ENCODE data around the gene SLC9C1. TPM values are rescaled to one million over a fixed set of nuclear protein-coding genes. Genes with fewer than 3 reads are reported as not detected.

SLC9C1 gene
- total RNA-seq, 2 donors from 2014 or later, result not detected

DNA sequence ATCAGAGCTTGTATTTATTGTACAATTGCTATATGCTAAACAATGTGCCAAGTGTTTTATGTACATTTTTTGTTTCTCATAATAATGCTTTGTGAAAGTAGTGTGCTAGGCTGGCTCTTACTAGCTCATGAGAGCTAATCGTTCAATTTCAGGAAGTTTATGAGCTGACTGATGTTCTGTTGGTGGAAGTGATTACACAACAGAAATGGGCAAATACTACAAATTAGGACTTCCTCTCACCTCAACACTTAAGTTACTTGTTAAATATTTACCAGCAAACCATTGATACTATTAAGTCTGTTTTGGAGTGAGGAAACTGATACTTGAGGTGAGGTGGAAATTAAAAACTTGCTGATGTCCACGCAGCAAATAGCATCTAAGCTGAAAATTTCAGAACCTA, 32.3 kb downstream of the SLC9C1 start:
- Histone ChIP-seq H3K27ac (no peak overlapping the region), H3K4me1 (ENCODE audit: control insufficient read depth in 1 of 2, low read depth in 2 of 2) (no peaks in the 10 kb centered on the region), H3K36me3 (no peaks in the 10 kb centered on the region), H3K4me3 (no peak overlapping the region), H3K9me3 (no peaks in the 10 kb centered on the region), H3K27me3 (replicated peaks; ENCODE audit: insufficient read depth) (no peaks in the 10 kb centered on the region)
- DNase-seq (ENCODE audit: low spot score), result no peak
- TF ChIP-seq, protein P1, sequence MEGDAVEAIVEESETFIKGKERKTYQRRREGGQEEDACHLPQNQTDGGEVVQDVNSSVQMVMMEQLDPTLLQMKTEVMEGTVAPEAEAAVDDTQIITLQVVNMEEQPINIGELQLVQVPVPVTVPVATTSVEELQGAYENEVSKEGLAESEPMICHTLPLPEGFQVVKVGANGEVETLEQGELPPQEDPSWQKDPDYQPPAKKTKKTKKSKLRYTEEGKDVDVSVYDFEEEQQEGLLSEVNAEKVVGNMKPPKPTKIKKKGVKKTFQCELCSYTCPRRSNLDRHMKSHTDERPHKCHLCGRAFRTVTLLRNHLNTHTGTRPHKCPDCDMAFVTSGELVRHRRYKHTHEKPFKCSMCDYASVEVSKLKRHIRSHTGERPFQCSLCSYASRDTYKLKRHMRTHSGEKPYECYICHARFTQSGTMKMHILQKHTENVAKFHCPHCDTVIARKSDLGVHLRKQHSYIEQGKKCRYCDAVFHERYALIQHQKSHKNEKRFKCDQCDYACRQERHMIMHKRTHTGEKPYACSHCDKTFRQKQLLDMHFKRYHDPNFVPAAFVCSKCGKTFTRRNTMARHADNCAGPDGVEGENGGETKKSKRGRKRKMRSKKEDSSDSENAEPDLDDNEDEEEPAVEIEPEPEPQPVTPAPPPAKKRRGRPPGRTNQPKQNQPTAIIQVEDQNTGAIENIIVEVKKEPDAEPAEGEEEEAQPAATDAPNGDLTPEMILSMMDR (IDR thresholded peaks at IDR 0.05), result no peak
- no peak for ATAC-seq (ENCODE audit: insufficient number of reproducible peaks, low FRiP score, low read depth)

DNA sequence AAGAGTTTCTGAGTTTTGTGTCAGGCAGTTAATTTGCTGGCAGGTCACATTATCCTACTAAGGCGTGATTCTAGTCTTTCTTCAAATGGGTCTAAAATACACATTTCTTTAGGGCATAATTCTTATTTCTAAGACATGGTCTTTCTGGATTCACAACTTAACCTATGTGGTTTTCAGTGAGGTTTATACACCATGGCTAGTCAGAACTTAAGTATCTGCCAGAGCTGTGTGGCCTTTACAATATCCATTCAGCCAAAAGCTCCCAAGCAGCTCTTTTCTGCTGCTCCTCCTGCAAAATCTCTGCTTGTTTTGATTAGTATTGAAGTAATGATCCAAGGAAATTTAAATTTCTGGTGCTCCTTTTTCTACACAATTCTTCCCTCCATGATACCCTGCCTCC, 33.5 kb downstream of the SLC9C1 start:
- H3K9me3 ChIP-seq, result no peaks in the 10 kb centered on the region
- no peaks in the 10 kb centered on the region for H3K4me1 ChIP-seq (ENCODE audit: control insufficient read depth in 1 of 2, low read depth in 2 of 2)
- TF ChIP-seq, protein P1 (IDR thresholded peaks at IDR 0.05), result no peak
- ATAC-seq (ENCODE audit: insufficient number of reproducible peaks, low FRiP score, low read depth), result no peak
- no peak for DNase-seq (ENCODE audit: low spot score)
- no peak overlapping the region for H3K4me3 ChIP-seq
- no peaks in the 10 kb centered on the region for H3K36me3 ChIP-seq
- no peak overlapping the region for H3K27ac ChIP-seq
- H3K27me3 ChIP-seq (replicated peaks; ENCODE audit: insufficient read depth), result no peaks in the 10 kb centered on the region

DNA sequence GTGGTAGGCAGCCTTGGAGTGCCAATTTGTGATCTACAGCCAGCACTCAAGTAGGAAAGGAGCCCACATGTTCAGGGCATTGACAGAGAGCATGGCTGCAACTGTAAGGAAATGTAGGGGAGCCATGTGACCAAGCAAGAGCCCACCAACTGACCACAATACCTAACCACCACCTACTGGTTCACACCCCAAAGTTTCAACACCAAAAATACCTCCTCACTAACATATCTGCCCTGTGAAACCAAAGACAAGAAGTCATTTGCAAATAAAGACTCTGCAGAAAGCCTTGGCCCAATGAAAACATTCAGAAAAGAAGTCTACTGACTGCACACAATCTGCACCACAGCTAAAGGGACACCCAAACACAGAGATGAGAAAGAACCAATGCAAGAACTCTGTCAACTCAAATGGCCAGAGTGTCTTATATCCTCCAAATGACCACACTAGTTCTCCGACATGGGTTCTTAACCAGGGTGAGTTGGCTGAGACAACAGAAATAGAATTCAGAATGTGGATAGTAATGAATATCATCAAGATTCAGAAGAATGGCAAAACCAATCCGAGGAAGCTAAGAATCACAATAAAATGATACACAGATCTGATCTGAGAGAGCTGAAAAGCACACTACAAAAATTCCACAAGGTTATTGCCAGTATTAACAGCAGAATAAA, 40.6 kb downstream of the SLC9C1 start:
- no peak for DNase-seq (ENCODE audit: low spot score)
- no peak overlapping the region for H3K4me3 ChIP-seq
- ATAC-seq (ENCODE audit: insufficient number of reproducible peaks, low FRiP score, low read depth), result no peak
- H3K4me1 ChIP-seq (ENCODE audit: control insufficient read depth in 1 of 2, low read depth in 2 of 2), result no peaks in the 10 kb centered on the region
- peaks cover 3% of the 10 kb centered on the region for H3K9me3 ChIP-seq
- H3K27me3 ChIP-seq (replicated peaks; ENCODE audit: insufficient read depth), result no peaks in the 10 kb centered on the region
- TF ChIP-seq, protein P1 (IDR thresholded peaks at IDR 0.05), result no peak
- H3K36me3 ChIP-seq, result no peaks in the 10 kb centered on the region
- no peak overlapping the region for H3K27ac ChIP-seq

DNA sequence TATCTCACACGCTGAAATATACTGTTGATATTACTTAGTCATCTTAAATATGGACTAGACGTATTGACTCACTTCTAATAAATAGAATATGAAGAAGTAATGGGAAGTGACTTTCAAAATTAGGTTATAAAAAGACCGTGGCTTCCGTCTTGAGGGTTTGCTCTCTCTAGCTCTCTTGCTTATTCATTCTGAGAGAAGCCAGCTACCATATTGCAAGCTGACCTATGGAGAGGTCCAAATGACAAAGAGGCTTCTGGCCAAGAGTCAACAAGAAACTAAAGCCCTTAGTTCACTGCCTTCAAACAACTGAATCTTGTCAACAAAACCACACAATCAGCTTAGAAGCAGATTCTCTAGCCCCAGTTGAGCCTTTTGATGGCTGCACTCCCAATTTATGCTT, 46.1 kb downstream of the SLC9C1 start:
- Histone ChIP-seq H3K27me3 (replicated peaks; ENCODE audit: insufficient read depth) (no peaks in the 10 kb centered on the region), H3K4me3 (no peak overlapping the region), H3K4me1 (ENCODE audit: control insufficient read depth in 1 of 2, low read depth in 2 of 2) (no peaks in the 10 kb centered on the region), H3K27ac (no peak overlapping the region), H3K9me3 (no peaks in the 10 kb centered on the region), H3K36me3 (no peaks in the 10 kb centered on the region)
- DNase-seq (ENCODE audit: low spot score) (no peak), ATAC-seq (ENCODE audit: insufficient number of reproducible peaks, low FRiP score, low read depth) (no peak)
- TF ChIP-seq, protein P1 (IDR thresholded peaks at IDR 0.05), result no peak

DNA sequence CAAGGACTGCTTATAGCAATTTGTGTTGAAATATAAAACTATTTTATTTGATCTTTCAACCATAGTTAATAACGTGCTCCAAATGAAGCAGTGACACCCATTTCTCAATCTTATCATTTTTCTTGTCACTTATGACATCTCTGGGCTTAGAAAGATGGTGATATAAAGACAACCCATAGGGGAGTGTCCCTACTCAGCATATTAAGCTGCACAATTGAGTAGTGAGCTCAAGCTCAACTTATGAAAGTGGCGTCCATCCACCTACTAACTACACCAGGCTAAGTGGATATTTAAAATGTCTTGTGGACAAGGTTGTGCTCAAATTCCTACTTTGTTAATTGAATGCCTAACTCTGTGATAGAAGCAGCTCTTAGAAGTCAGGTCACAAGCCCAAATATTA, 46.7 kb downstream of the SLC9C1 start:
- no peak overlapping the region for H3K4me3 ChIP-seq
- H3K27me3 ChIP-seq (replicated peaks; ENCODE audit: insufficient read depth), result no peaks in the 10 kb centered on the region
- DNase-seq (ENCODE audit: low spot score) (no peak), ATAC-seq (ENCODE audit: insufficient number of reproducible peaks, low FRiP score, low read depth) (no peak)
- no peaks in the 10 kb centered on the region for H3K4me1 ChIP-seq (ENCODE audit: control insufficient read depth in 1 of 2, low read depth in 2 of 2)
- no peak overlapping the region for H3K27ac ChIP-seq
- H3K36me3 ChIP-seq, result no peaks in the 10 kb centered on the region
- H3K9me3 ChIP-seq, result no peaks in the 10 kb centered on the region
- TF ChIP-seq, protein P1 (IDR thresholded peaks at IDR 0.05), result no peak
